ENCODE measurements around the gene DCTN5. TPM values are rescaled to one million over a fixed set of nuclear protein-coding genes. Genes with fewer than 3 reads are reported as not detected.
A peak's percentile ranks its signal among the peaks of the same experiment; 100 is the strongest.

The DCTN5 gene
- total RNA-seq, 2 experiments from 2014 or later: 46.9 to 47.8 TPM

DNA sequence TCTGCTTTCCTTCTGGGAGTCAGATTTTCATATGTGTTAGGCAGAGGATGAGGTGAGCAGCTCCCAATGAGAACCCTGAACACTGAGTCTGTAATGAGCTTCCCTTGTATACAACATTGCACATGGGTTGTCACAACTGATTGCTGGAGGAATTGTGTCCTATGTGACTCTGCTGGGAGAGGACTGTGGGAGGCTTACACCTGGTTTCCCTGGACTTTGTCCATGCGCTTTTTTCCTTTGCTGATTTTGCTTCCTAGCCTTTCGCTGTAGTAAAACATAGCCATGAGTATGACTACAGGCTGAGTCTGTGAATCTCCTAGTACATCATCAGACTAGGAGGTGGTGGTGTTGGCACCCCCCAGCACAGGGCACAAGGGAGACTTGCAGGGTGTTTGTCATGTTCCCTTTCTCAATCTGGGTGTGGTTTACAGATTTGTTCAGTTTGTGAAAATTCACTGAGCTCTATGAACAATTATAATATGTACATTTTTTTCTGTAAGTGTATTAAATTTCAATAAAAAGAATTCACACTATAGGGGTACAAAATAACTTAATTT, 35.7 kb downstream of the DCTN5 start:
- Histone ChIP-seq H3K9me3 (ENCODE audit: control insufficient read depth in 1 of 2, insufficient read depth in 1 of 2, low read length in 2 of 2) (no peaks in the 10 kb centered on the region), H3K27me3 (ENCODE audit: control insufficient read depth in 1 of 2, insufficient read depth in 2 of 2, low read length in 2 of 2) (no peaks in the 10 kb centered on the region), H3K4me3 (ENCODE audit: low read length) (no peak overlapping the region), H3K36me3 (ENCODE audit: insufficient read depth, low read length) (peaks cover 4% of the 10 kb centered on the region), H3K27ac (ENCODE audit: low read depth in 1 of 2, low read length in 2 of 2) (no peak overlapping the region), H3K4me1 (ENCODE audit: insufficient read depth, low read length) (peaks cover 21% of the 10 kb centered on the region)
- DNase-seq (no peak), ATAC-seq (ENCODE audit: poor library complexity) (no peak)
- CTCF ChIA-PET: no interaction called here
- H3K9me3 Mint-ChIP-seq: no peaks in the 10 kb centered on the region
- no peak overlapping the region for H3K27ac Mint-ChIP-seq
- peaks cover 15% of the 10 kb centered on the region for H3K36me3 Mint-ChIP-seq (ENCODE audit: low read depth)
- POLR2A ChIA-PET: no interaction called here
- H3K4me1 Mint-ChIP-seq (ENCODE audit: low read depth): peaks cover 20% of the 10 kb centered on the region
- intact Hi-C loops (cut with DNase I, micrococcal nuclease): loop anchor here in 1 of 2 experiments (10.0 kb wide), 1 partner anchor 358 kb away; no protein-coding TSS in a partner anchor
- peak overlapping the region; percentile 85 for H3K4me3 Mint-ChIP-seq
- H3K27me3 Mint-ChIP-seq: no peaks in the 10 kb centered on the region
- TF ChIP-seq, protein P1, sequence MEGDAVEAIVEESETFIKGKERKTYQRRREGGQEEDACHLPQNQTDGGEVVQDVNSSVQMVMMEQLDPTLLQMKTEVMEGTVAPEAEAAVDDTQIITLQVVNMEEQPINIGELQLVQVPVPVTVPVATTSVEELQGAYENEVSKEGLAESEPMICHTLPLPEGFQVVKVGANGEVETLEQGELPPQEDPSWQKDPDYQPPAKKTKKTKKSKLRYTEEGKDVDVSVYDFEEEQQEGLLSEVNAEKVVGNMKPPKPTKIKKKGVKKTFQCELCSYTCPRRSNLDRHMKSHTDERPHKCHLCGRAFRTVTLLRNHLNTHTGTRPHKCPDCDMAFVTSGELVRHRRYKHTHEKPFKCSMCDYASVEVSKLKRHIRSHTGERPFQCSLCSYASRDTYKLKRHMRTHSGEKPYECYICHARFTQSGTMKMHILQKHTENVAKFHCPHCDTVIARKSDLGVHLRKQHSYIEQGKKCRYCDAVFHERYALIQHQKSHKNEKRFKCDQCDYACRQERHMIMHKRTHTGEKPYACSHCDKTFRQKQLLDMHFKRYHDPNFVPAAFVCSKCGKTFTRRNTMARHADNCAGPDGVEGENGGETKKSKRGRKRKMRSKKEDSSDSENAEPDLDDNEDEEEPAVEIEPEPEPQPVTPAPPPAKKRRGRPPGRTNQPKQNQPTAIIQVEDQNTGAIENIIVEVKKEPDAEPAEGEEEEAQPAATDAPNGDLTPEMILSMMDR (IDR thresholded peaks at IDR 0.05): no peak

DNA sequence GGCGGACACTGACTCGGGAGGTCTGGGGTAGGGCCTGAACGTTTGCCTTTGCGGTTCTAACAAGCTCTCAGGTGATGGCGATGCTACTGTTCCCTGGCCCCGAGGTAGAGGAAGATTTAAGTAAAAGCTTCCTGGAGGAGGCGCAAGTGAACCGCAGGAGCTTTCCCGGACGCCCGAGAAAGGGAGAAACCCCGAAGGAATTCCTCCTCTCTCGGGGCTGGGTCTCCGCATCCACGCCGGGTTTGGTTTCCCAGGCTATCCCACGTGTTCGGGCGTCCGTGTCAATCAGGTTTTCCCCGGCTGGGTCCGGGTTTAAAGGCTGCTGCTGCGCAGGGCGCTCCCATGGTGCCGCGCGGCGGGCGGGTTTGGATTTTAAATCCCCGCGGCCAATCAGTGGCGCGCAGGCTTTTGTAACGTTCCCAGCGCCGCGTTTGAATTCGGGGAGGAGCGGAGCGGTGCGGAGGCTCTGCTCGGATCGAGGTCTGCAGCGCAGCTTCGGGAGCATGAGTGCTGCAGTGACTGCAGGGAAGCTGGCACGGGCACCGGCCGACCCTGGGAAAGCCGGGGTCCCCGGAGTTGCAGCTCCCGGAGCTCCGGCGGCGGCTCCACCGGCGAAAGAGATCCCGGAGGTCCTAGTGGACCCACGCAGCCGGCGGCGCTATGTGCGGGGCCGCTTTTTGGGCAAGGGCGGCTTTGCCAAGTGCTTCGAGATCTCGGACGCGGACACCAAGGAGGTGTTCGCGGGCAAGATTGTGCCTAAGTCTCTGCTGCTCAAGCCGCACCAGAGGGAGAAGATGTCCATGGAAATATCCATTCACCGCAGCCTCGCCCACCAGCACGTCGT, 37.4 kb downstream of the DCTN5 start, which contains the start of gene PLK1:
Gene PLK1, plus strand, starts transcription at position 460 of the 844 bp plus-strand sequence. Its CDS starts 44 bp downstream, at position 504.
- Mint-ChIP-seq H3K9me3 (no peaks in the 10 kb centered on the region), H3K4me1 (ENCODE audit: low read depth) (peaks cover 20% of the 10 kb centered on the region), H3K36me3 (ENCODE audit: low read depth) (peaks cover 14% of the 10 kb centered on the region), H3K27ac (peak within 1 kb of the TSS; percentile 32), H3K27me3 (no peaks in the 10 kb centered on the region), H3K4me3 (peak within 1 kb of the TSS; percentile 85)
- Histone ChIP-seq H3K4me1 (ENCODE audit: insufficient read depth, low read length) (peaks cover 21% of the 10 kb centered on the region), H3K36me3 (ENCODE audit: insufficient read depth, low read length) (peaks cover 8% of the 10 kb centered on the region), H3K27me3 (ENCODE audit: control insufficient read depth in 1 of 2, insufficient read depth in 2 of 2, low read length in 2 of 2) (no peaks in the 10 kb centered on the region), H3K27ac (ENCODE audit: low read depth in 1 of 2, low read length in 2 of 2) (no peak within 1 kb of the TSS), H3K4me3 (ENCODE audit: low read length) (peak within 1 kb of the TSS; percentile 68), H3K9me3 (ENCODE audit: control insufficient read depth in 1 of 2, insufficient read depth in 1 of 2, low read length in 2 of 2) (no peaks in the 10 kb centered on the region)
- intact Hi-C loops (cut with DNase I, micrococcal nuclease): loop anchor here in 1 of 2 experiments (10.0 kb wide), 1 partner anchor 356 kb away; no protein-coding TSS in a partner anchor
- ATAC-seq (ENCODE audit: poor library complexity) (peak; percentile 99), DNase-seq (peak; percentile 44 to 83 (median 64))
- CTCF ChIA-PET: no interaction called here
- POLR2A ChIA-PET: interaction anchor here (1.1 kb wide), 1 partner anchor 38 kb away, joined by 4 read pairs; the partner anchor contains the start of genes DCTN5 and PALB2
- TF ChIP-seq, protein P1 (IDR thresholded peaks at IDR 0.05): no peak

GRCh38 chr16:23679274-23679985, 38.2 kb downstream of the DCTN5 start:
- Histone ChIP-seq H3K36me3 (ENCODE audit: insufficient read depth, low read length) (peaks cover 12% of the 10 kb centered on the region), H3K4me3 (ENCODE audit: low read length) (peak overlapping the region; percentile 68), H3K9me3 (ENCODE audit: control insufficient read depth in 1 of 2, insufficient read depth in 1 of 2, low read length in 2 of 2) (no peaks in the 10 kb centered on the region), H3K4me1 (ENCODE audit: insufficient read depth, low read length) (peaks cover 21% of the 10 kb centered on the region), H3K27me3 (ENCODE audit: control insufficient read depth in 1 of 2, insufficient read depth in 2 of 2, low read length in 2 of 2) (no peaks in the 10 kb centered on the region), H3K27ac (ENCODE audit: low read depth in 1 of 2, low read length in 2 of 2) (no peak overlapping the region)
- Mint-ChIP-seq H3K9me3 (no peaks in the 10 kb centered on the region), H3K36me3 (ENCODE audit: low read depth) (peaks cover 18% of the 10 kb centered on the region), H3K27me3 (no peaks in the 10 kb centered on the region), H3K4me3 (peak overlapping the region; percentile 85), H3K27ac (no peak overlapping the region), H3K4me1 (ENCODE audit: low read depth) (peaks cover 20% of the 10 kb centered on the region)
- no peak for ATAC-seq (ENCODE audit: poor library complexity)
- TF ChIP-seq, protein P1 (IDR thresholded peaks at IDR 0.05): no peak
- DNase-seq: peak in 2 of 14 experiments; percentile 38 to 48
- ChIA-PET CTCF (no interaction called here), POLR2A (no interaction called here)
- intact Hi-C loops (cut with DNase I, micrococcal nuclease): loop anchor here in 1 of 2 experiments (10.0 kb wide), 1 partner anchor 355 kb away; no protein-coding TSS in a partner anchor
